Subcutaneous abdominal adipose tissue (tissue), 5 donors: ENCODE results near the gene DIRAS2.

Experiments
- H3K27ac ChIP-seq: one replicate; pipeline ENCODE4 v1.7.0; 2013; ENCODE audit warnings: low read depth, mild to moderate bottlenecking, inconsistent platforms, low read length, moderate library complexity
- H3K27me3 ChIP-seq, 5 donors: one replicate each; pipeline ENCODE4 v1.7.0; 2013; ENCODE audit warnings: low read length in 5 of 5, inconsistent platforms in 1 of 5; ENCODE audit not compliant: control insufficient read depth in 5 of 5, insufficient read depth in 4 of 5
- H3K36me3 ChIP-seq, 5 donors: one replicate each; pipeline ENCODE4 v1.7.0; 2013; ENCODE audit warnings: low read length in 5 of 5; ENCODE audit not compliant: control insufficient read depth in 5 of 5, insufficient read depth in 5 of 5
- H3K4me1 ChIP-seq, 5 donors: one replicate each; pipeline ENCODE4 v1.7.0; 2013; ENCODE audit warnings: low read length in 5 of 5, mild to moderate bottlenecking in 3 of 5, moderate library complexity in 1 of 5; ENCODE audit not compliant: control insufficient read depth in 5 of 5, insufficient read depth in 5 of 5
- H3K4me3 ChIP-seq, 5 donors: one replicate each; pipeline ENCODE4 v1.7.0; 2013; ENCODE audit warnings: low read length in 5 of 5, low read depth in 1 of 5
- H3K9ac ChIP-seq, 5 donors: one replicate each; pipeline ENCODE4 v1.7.0; 2013; ENCODE audit warnings: low read length in 5 of 5, mild to moderate bottlenecking in 4 of 5, moderate library complexity in 3 of 5
- H3K9me3 ChIP-seq, 5 donors: one replicate each; pipeline ENCODE4 v1.7.0; 2013; ENCODE audit warnings: low read length in 5 of 5; ENCODE audit not compliant: control insufficient read depth in 5 of 5
- donor health status: healthy.
- donor health status: healthy.
- donor health status: healthy.
- donor health status: healthy.
- donor health status: healthy.

Gene DIRAS2

DNA sequence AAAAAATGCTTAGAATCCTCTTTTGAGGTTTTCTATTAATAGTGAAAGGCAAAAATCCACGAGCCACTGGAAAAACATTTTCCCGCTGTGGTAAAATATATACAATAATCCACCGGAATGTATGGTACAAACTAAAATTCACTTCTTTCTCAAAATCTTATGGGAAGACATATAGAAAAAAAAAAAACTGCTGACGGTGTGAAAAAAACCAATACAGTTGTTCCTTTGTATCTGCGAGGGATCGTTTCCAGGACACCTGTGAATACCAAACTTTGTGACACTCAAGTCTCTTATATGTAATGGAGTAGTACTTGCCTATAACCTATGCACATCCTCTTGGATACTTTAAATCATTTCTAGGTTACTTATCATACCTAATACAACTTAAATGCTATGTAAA, 13.3 kb downstream of the DIRAS2 start:
- Histone ChIP-seq H3K4me1 (peaks cover 0 to 4% (median 0%) of the 10 kb centered on the region in 5 donors), H3K4me3 (no peak overlapping the region), H3K9ac (no peak overlapping the region), H3K36me3 (no peaks in the 10 kb centered on the region), H3K9me3 (no peaks in the 10 kb centered on the region), H3K27me3 (peaks cover 0 to 7% (median 0%) of the 10 kb centered on the region in 5 donors), H3K27ac (no peak overlapping the region)

DNA sequence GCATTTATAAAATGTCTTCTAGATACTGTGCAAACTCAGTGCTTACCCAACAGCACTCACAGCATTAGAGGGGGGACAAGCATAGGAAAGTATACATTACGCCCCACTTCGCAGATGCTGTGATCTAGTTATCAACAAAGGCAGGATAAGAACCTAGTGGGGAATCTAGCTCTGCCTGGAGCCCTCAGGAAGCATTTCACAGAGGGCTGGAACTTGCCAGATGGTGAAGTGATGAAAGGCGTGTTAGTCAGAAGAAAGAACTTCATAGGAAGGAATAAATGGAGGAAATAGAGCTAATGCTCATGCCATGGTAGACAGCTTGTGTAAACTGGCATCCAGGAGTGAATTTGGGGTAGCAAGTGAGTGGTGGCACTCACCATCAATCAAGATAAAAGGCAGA, 25.8 kb downstream of the DIRAS2 start:
- Histone ChIP-seq H3K9ac (no peak overlapping the region), H3K9me3 (peaks cover 0 to 3% (median 0%) of the 10 kb centered on the region in 5 donors), H3K4me1 (no peaks in the 10 kb centered on the region), H3K4me3 (no peak overlapping the region), H3K36me3 (no peaks in the 10 kb centered on the region), H3K27me3 (peaks cover 0 to 7% (median 0%) of the 10 kb centered on the region in 5 donors), H3K27ac (no peak overlapping the region)

DNA sequence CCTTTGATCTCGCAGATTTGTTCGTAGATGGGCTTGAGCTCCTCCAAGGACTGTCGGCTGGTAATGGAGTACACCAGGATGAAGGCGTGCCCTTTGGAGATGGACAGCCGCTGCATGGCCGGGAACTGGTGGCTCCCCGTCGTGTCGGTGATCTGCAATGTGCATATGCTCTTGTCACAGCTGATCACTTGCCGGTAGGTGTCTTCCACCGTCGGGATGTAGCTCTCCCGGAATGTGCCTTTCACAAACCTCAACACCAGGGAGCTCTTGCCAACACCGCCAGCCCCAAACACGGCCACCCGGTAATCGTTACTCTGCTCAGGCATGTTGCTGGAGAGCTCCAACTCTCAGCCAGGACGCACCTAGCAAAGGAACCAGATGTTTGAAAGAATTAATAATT, 29.1 kb downstream of the DIRAS2 start:
- Histone ChIP-seq H3K4me1 (no peaks in the 10 kb centered on the region), H3K27ac (no peak overlapping the region), H3K27me3 (peaks cover 0 to 15% (median 3%) of the 10 kb centered on the region in 5 donors)

DNA sequence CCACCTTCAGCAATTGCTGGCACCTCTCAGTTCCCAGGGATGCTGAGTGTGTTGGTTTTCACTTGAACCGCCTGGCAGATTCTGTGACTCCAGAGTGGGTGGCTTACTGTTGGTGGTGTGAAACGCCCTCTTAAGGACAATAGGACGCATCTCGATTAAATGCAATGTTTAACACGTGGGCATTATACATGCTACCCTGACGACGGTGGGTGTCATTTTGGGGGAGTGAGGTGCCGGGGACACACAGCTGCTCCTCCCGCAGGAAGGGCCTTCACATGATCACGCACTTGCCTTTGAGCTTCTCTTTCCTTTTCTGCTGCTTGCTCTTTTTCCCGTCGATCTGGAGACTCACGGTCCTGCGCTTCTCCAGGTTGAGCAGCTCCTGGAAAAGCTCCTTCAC, 29.7 kb downstream of the DIRAS2 start:
- Histone ChIP-seq H3K36me3 (no peaks in the 10 kb centered on the region), H3K9me3 (peaks cover 0 to 3% (median 0%) of the 10 kb centered on the region in 5 donors), H3K4me1 (no peaks in the 10 kb centered on the region), H3K27ac (no peak overlapping the region), H3K9ac (no peak overlapping the region), H3K4me3 (no peak overlapping the region), H3K27me3 (peaks cover 0 to 15% (median 3%) of the 10 kb centered on the region in 5 donors)

More for the DNA sequence above, 29.1 kb downstream of the DIRAS2 start:
- peaks cover 0 to 3% (median 0%) of the 10 kb centered on the region in 5 donors for H3K9me3 ChIP-seq
- no peak overlapping the region for H3K9ac ChIP-seq
- H3K36me3 ChIP-seq: no peaks in the 10 kb centered on the region
- H3K4me3 ChIP-seq: no peak overlapping the region

DNA sequence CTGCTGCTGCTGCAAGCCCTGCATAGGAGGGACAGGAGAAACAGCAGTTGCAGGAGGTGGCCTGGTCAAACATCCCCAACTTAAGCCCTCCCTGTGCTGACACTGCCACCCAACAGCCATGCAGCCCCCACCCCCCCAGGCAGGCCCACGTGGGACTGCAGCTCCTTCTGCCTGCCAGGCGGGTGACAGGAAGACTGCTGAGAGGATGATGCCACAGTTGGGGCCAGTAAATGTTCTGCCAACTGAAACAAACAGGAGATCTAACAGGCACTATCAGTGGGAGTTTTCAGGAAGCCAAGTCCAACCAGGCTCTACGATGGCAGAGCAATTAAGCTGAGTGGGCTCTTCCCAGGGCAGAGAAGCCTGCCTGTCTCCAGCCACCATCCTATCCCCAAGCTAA, 31.1 kb downstream of the DIRAS2 start:
- Histone ChIP-seq H3K27me3 (peaks cover 0 to 15% (median 4%) of the 10 kb centered on the region in 5 donors), H3K4me3 (no peak overlapping the region), H3K4me1 (no peaks in the 10 kb centered on the region), H3K9ac (no peak overlapping the region), H3K27ac (no peak overlapping the region), H3K36me3 (no peaks in the 10 kb centered on the region), H3K9me3 (peaks cover 0 to 3% (median 0%) of the 10 kb centered on the region in 5 donors)

DNA sequence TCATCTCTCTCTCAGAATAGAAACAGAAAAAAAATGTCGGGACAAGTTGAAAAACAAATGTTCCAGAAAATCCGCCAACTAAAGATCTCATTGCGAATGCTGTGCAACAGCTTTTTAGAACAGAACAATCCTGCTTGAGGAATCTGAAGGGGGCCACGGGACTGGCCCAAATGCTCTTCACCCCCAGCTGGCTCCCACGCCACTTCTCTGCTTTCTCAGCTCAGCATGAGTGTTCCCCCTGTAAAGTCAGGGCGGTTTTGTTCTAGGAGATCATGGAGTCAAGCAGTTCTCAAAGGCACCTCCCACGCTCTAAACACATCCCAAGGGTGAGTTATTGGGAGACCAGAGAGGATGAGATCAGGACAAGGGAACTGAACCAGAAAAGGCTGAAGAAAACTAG, 31.5 kb downstream of the DIRAS2 start:
- Histone ChIP-seq H3K4me3 (no peak overlapping the region), H3K9ac (no peak overlapping the region), H3K27ac (no peak overlapping the region), H3K27me3 (peaks cover 0 to 15% (median 4%) of the 10 kb centered on the region in 5 donors), H3K4me1 (no peaks in the 10 kb centered on the region), H3K9me3 (peaks cover 0 to 3% (median 0%) of the 10 kb centered on the region in 5 donors), H3K36me3 (no peaks in the 10 kb centered on the region)

DNA sequence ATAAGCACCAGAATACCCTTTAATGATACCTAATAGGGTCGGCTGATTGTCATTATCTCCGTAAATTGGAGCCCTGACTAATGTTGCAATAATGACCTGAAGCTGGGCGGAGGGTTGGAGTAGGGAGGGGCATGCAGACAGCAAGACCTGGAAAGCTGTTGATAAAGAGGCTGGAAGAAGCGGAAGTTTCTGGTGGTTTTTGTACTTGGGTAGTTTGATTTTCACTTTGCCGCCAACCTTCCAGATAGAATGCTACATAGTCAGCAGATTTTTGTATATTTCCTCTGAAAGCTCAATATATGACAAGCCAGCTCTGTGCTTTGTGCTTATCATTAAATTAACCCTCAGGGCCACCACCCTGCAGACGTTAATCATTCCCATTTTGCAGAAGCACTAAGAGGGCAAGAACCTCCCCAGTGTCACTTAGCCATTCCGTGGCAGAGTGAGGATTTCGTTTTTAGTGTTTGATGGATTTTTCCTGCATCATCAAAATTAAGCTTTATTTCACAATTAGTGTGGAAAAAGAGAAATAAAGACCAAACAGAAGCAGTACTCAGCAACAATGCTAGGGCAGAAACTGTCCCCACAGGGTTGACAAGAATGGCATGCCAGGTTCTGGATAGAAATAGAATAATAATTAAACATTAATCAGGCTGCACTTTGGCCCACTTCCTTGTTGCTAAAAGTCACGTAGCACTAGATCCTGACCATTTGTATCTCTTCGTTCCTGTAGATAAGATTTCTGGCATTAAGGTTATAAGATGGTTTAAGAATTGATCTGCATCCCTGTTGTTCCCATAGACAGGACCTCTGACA, 34.7 kb downstream of the DIRAS2 start:
- Histone ChIP-seq H3K9ac (no peak overlapping the region), H3K27me3 (peaks cover 2 to 9% (median 6%) of the 10 kb centered on the region in 5 donors), H3K4me1 (no peaks in the 10 kb centered on the region), H3K27ac (no peak overlapping the region), H3K36me3 (no peaks in the 10 kb centered on the region), H3K9me3 (peaks cover 0 to under 1% (median 0%) of the 10 kb centered on the region in 5 donors), H3K4me3 (no peak overlapping the region)

DNA sequence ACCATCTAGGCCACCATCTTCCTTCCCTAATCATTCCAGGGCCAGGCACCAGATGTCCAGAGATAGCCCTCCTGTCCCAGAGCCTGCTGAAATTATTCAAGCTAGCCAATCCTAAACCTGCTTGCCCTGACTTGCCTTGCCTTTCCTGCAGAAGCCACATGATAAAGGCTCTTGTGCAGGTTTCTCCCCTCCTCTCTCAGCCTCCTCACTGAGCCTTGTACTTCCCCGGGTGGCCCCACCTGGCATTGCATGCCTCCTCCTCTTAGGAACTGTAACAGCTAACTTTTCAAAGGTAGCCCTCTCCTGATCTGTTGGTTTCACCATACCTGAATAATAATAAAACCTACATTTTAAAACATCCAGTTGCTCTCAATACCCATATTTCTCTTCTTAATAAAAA, 42.6 kb downstream of the DIRAS2 start:
- H3K4me1 ChIP-seq: no peaks in the 10 kb centered on the region
- H3K9ac ChIP-seq: no peak overlapping the region
- H3K4me3 ChIP-seq: no peak overlapping the region
- H3K9me3 ChIP-seq: peaks cover 0 to 2% (median 0%) of the 10 kb centered on the region in 5 donors
- no peaks in the 10 kb centered on the region for H3K36me3 ChIP-seq
- H3K27me3 ChIP-seq: peaks cover 0 to 7% (median 0%) of the 10 kb centered on the region in 5 donors
- no peak overlapping the region for H3K27ac ChIP-seq

DNA sequence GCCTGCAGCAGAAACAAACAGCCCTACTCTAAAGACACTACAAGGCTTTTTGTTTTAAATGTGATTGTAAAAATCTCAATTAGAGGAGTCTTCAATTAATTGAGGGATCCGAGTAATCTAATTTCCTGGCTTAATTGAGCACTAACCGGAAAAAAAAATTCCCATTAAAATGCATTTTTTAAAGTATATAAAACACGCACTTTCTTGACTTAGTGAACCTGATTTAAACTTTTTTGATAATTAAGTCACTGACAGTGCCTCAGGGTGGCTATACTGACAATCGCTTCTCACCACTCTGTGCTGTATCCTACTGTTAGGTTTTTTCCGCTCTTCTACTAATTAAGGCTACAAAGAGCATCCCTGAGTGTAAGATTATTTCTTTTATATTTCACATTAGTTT, 44.4 kb downstream of the DIRAS2 start:
- no peak overlapping the region for H3K4me3 ChIP-seq
- H3K4me1 ChIP-seq: no peaks in the 10 kb centered on the region
- H3K27me3 ChIP-seq: peaks cover 0 to 5% (median 0%) of the 10 kb centered on the region in 5 donors
- H3K9ac ChIP-seq: no peak overlapping the region
- no peak overlapping the region for H3K27ac ChIP-seq
- H3K9me3 ChIP-seq: peaks cover 0 to 6% (median 4%) of the 10 kb centered on the region in 5 donors
- no peaks in the 10 kb centered on the region for H3K36me3 ChIP-seq

DNA sequence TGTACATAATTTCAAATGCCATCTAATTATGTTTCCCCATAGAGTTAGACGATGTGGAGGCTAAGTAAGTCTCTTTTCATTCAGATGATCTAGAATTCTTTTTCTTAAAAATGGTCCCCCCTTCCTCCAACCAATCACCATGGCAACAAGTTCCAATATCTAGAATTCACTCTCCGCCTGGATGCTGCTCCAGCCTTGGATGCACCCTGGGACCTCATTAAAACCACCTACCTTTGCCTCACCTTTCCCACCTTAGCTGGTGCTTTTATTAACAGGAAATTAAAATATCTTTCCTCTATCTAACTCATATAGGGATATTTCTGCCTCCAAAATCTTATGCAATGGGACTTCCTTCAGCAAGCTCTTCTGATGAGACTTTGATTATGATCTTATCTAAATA, 49.0 kb downstream of the DIRAS2 start:
- H3K36me3 ChIP-seq: no peaks in the 10 kb centered on the region
- H3K4me3 ChIP-seq: no peak overlapping the region
- peaks cover 0 to under 1% (median 0%) of the 10 kb centered on the region in 5 donors for H3K27me3 ChIP-seq
- H3K27ac ChIP-seq: no peak overlapping the region
- H3K4me1 ChIP-seq: no peaks in the 10 kb centered on the region
- H3K9ac ChIP-seq: no peak overlapping the region
- peaks cover 0 to 6% (median 4%) of the 10 kb centered on the region in 5 donors for H3K9me3 ChIP-seq
